ENCODE data around the gene OTOG. TPM values are rescaled to one million over a fixed set of nuclear protein-coding genes. Genes with fewer than 3 reads are reported as not detected.

The OTOG gene
- polyA plus RNA-seq, 2 donors = not detected

DNA sequence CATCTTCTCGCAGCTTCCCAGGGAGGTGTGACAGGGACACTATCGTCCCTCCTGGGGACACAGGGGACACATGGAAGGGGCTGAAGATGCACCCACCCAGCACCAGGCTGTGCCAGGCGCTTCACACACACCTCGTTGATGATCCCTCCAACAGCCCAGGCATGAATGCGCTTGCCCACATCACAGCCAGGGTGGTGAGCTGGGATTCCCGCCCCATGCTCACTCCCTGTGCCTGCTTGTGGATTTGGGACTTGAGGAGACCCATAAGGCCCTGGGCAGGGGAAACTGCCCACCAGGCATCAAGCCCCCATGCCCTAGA is 57.8 kb downstream of the OTOG start:
- 55 to 59% methylated on average over 6 of the region's 6 CpGs for WGBS, 2 donors
- H3K36me3 ChIP-seq (ENCODE audit: control insufficient read depth in 2 of 2, insufficient read depth in 2 of 2, low read length in 1 of 2) = no peaks in the 10 kb centered on the region
- H3K27ac ChIP-seq (ENCODE audit: low read depth in 2 of 2, low read length in 1 of 2) = no peak overlapping the region
- no peak overlapping the region for H3K4me3 ChIP-seq (ENCODE audit: low read depth in 1 of 2, low read length in 2 of 2)
- no peaks in the 10 kb centered on the region for H3K9me3 ChIP-seq (ENCODE audit: control insufficient read depth in 2 of 2, insufficient read depth in 1 of 2, low read depth in 1 of 2, low read length in 1 of 2)
- H3K27me3 ChIP-seq (ENCODE audit: control insufficient read depth in 1 of 2, insufficient read depth in 2 of 2, low read length in 2 of 2) = no peaks in the 10 kb centered on the region
- H3K4me1 ChIP-seq (ENCODE audit: control insufficient read depth in 2 of 2, insufficient read depth in 2 of 2, low read length in 1 of 2) = no peaks in the 10 kb centered on the region

DNA sequence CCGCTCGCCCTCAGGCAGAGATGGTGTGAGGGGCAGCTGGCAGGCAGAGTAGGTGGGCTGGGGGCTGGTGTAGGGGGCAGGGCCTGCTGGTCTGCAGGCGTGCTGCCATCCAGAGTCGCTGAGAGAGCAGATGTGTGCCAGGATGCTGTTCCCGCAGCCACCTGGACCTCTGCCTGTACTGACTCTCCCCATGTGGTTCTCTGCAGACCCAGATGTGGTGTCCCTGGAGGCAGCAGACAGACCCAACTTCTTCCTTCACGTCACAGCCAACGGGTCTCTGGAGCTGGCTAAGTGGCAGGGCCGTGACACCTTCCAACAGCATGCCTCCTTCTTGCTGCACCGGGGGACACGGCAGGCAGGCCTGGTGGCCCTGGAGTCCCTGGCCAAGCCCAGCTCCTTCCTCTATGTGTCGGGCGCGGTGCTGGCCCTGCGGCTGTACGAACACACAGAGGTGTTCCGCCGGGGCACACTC is 58.6 kb downstream of the OTOG start:
- 84 to 85% methylated on average over 16 to 17 of the region's 17 CpGs for WGBS, 2 donors
- H3K36me3 ChIP-seq (ENCODE audit: control insufficient read depth in 2 of 2, insufficient read depth in 2 of 2, low read length in 1 of 2) = no peaks in the 10 kb centered on the region
- no peak overlapping the region for H3K27ac ChIP-seq (ENCODE audit: low read depth in 2 of 2, low read length in 1 of 2)
- no peaks in the 10 kb centered on the region for H3K9me3 ChIP-seq (ENCODE audit: control insufficient read depth in 2 of 2, insufficient read depth in 1 of 2, low read depth in 1 of 2, low read length in 1 of 2)
- H3K27me3 ChIP-seq (ENCODE audit: control insufficient read depth in 1 of 2, insufficient read depth in 2 of 2, low read length in 2 of 2) = no peaks in the 10 kb centered on the region
- H3K4me1 ChIP-seq (ENCODE audit: control insufficient read depth in 2 of 2, insufficient read depth in 2 of 2, low read length in 1 of 2) = no peaks in the 10 kb centered on the region
- no peak overlapping the region for H3K4me3 ChIP-seq (ENCODE audit: low read depth in 1 of 2, low read length in 2 of 2)

- H3K27ac ChIP-seq (ENCODE audit: low read depth in 2 of 2, low read length in 1 of 2) = no peak overlapping the region
- no peaks in the 10 kb centered on the region for H3K27me3 ChIP-seq (ENCODE audit: control insufficient read depth in 1 of 2, insufficient read depth in 2 of 2, low read length in 2 of 2)
- WGBS, 2 donors = 64 to 72% methylated on average over 10 of the region's 10 CpGs
- no peaks in the 10 kb centered on the region for H3K9me3 ChIP-seq (ENCODE audit: control insufficient read depth in 2 of 2, insufficient read depth in 1 of 2, low read depth in 1 of 2, low read length in 1 of 2)
- no peaks in the 10 kb centered on the region for H3K4me1 ChIP-seq (ENCODE audit: control insufficient read depth in 2 of 2, insufficient read depth in 2 of 2, low read length in 1 of 2)
- no peaks in the 10 kb centered on the region for H3K36me3 ChIP-seq (ENCODE audit: control insufficient read depth in 2 of 2, insufficient read depth in 2 of 2, low read length in 1 of 2)
- no peak overlapping the region for H3K4me3 ChIP-seq (ENCODE audit: low read depth in 1 of 2, low read length in 2 of 2)
These were observed 59.4 kb downstream of the OTOG start for GRCh38 chr11:17606233-17607082.

GRCh38 chr11:17607083-17607429 is 60.0 kb downstream of the OTOG start:
- no peak overlapping the region for H3K4me3 ChIP-seq (ENCODE audit: low read depth in 1 of 2, low read length in 2 of 2)
- WGBS, 2 donors = 88 to 89% methylated on average over 6 of the region's 6 CpGs
- no peak overlapping the region for H3K27ac ChIP-seq (ENCODE audit: low read depth in 2 of 2, low read length in 1 of 2)
- no peaks in the 10 kb centered on the region for H3K4me1 ChIP-seq (ENCODE audit: control insufficient read depth in 2 of 2, insufficient read depth in 2 of 2, low read length in 1 of 2)
- H3K36me3 ChIP-seq (ENCODE audit: control insufficient read depth in 2 of 2, insufficient read depth in 2 of 2, low read length in 1 of 2) = no peaks in the 10 kb centered on the region
- no peaks in the 10 kb centered on the region for H3K9me3 ChIP-seq (ENCODE audit: control insufficient read depth in 2 of 2, insufficient read depth in 1 of 2, low read depth in 1 of 2, low read length in 1 of 2)
- no peaks in the 10 kb centered on the region for H3K27me3 ChIP-seq (ENCODE audit: control insufficient read depth in 1 of 2, insufficient read depth in 2 of 2, low read length in 2 of 2)

DNA sequence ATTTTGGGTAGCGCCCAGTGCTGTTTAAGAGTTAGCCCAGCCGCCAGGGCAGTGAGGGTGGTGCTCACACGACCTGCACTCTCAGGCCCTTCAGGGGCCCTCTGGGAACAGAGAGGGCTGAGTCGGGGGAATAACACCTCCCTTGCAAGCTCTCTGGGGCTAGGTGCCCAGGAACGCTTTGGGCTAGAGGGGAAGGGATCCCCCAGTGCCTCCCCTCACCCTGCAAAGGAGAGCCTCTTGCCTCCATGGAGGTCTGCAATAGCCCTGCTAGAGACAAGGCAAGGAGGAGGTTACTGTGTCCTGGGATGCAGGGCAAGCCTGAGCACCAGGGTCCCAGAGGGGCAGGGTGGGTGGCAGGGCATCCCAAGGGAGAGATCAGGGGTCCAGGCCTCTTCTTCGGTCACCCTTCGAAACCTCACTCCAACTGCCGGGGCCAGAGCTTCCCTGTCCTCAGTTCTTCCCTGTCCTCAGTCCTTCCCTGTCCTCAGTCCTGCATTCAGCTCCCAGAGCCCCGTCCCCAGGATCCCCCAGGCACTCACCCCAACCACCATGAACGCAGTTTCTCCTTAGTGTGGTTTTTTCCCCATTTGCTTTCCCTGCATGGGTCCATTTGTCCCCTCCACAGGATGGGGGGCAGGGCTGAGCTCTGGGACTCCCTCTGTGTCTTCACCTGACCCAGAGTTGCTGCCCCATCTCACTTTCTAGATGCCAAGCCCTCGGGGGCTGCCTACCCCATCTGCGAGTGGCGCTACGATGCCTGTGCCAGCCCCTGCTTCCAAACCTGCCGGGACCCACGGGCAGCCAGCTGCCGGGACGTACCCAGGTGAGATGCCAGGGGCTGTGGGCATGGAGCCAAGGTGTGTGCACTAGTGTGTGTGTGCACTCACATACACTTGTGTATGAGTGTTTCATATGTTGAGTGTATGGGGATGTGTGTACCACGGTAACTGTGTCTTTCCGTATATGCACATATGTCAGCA is 60.8 kb downstream of the OTOG start:
- Histone ChIP-seq H3K9me3 (ENCODE audit: control insufficient read depth in 2 of 2, insufficient read depth in 1 of 2, low read depth in 1 of 2, low read length in 1 of 2) (no peaks in the 10 kb centered on the region), H3K27ac (ENCODE audit: low read depth in 2 of 2, low read length in 1 of 2) (no peak overlapping the region), H3K4me3 (ENCODE audit: low read depth in 1 of 2, low read length in 2 of 2) (no peak overlapping the region), H3K27me3 (ENCODE audit: control insufficient read depth in 1 of 2, insufficient read depth in 2 of 2, low read length in 2 of 2) (no peaks in the 10 kb centered on the region), H3K4me1 (ENCODE audit: control insufficient read depth in 2 of 2, insufficient read depth in 2 of 2, low read length in 1 of 2) (no peaks in the 10 kb centered on the region), H3K36me3 (ENCODE audit: control insufficient read depth in 2 of 2, insufficient read depth in 2 of 2, low read length in 1 of 2) (no peaks in the 10 kb centered on the region)
- 62 to 72% methylated on average over 20 of the region's 20 CpGs for WGBS, 2 donors

GRCh38 chr11:17608821-17609220 is 61.8 kb downstream of the OTOG start:
- Histone ChIP-seq H3K9me3 (ENCODE audit: control insufficient read depth in 2 of 2, insufficient read depth in 1 of 2, low read depth in 1 of 2, low read length in 1 of 2) (no peaks in the 10 kb centered on the region), H3K4me3 (ENCODE audit: low read depth in 1 of 2, low read length in 2 of 2) (no peak overlapping the region), H3K4me1 (ENCODE audit: control insufficient read depth in 2 of 2, insufficient read depth in 2 of 2, low read length in 1 of 2) (no peaks in the 10 kb centered on the region), H3K27me3 (ENCODE audit: control insufficient read depth in 1 of 2, insufficient read depth in 2 of 2, low read length in 2 of 2) (no peaks in the 10 kb centered on the region), H3K27ac (ENCODE audit: low read depth in 2 of 2, low read length in 1 of 2) (no peak overlapping the region), H3K36me3 (ENCODE audit: control insufficient read depth in 2 of 2, insufficient read depth in 2 of 2, low read length in 1 of 2) (no peaks in the 10 kb centered on the region)
- 85 to 86% methylated on average over 6 of the region's 6 CpGs for WGBS, 2 donors

- Histone ChIP-seq H3K36me3 (ENCODE audit: control insufficient read depth in 2 of 2, insufficient read depth in 2 of 2, low read length in 1 of 2) (no peaks in the 10 kb centered on the region), H3K4me1 (ENCODE audit: control insufficient read depth in 2 of 2, insufficient read depth in 2 of 2, low read length in 1 of 2) (no peaks in the 10 kb centered on the region), H3K27ac (ENCODE audit: low read depth in 2 of 2, low read length in 1 of 2) (no peak overlapping the region), H3K9me3 (ENCODE audit: control insufficient read depth in 2 of 2, insufficient read depth in 1 of 2, low read depth in 1 of 2, low read length in 1 of 2) (no peaks in the 10 kb centered on the region), H3K27me3 (ENCODE audit: control insufficient read depth in 1 of 2, insufficient read depth in 2 of 2, low read length in 2 of 2) (no peaks in the 10 kb centered on the region), H3K4me3 (ENCODE audit: low read depth in 1 of 2, low read length in 2 of 2) (no peak overlapping the region)
- 79 to 81% methylated on average over 12 of the region's 12 CpGs for WGBS, 2 donors
These were observed 62.4 kb downstream of the OTOG start for GRCh38 chr11:17609291-17610084.

- no peak overlapping the region for H3K27ac ChIP-seq (ENCODE audit: low read depth in 2 of 2, low read length in 1 of 2)
- no peaks in the 10 kb centered on the region for H3K27me3 ChIP-seq (ENCODE audit: control insufficient read depth in 1 of 2, insufficient read depth in 2 of 2, low read length in 2 of 2)
- 71 to 73% methylated on average over 17 of the region's 17 CpGs for WGBS, 2 donors
- no peaks in the 10 kb centered on the region for H3K9me3 ChIP-seq (ENCODE audit: control insufficient read depth in 2 of 2, insufficient read depth in 1 of 2, low read depth in 1 of 2, low read length in 1 of 2)
- no peaks in the 10 kb centered on the region for H3K36me3 ChIP-seq (ENCODE audit: control insufficient read depth in 2 of 2, insufficient read depth in 2 of 2, low read length in 1 of 2)
- no peak overlapping the region for H3K4me3 ChIP-seq (ENCODE audit: low read depth in 1 of 2, low read length in 2 of 2)
- H3K4me1 ChIP-seq (ENCODE audit: control insufficient read depth in 2 of 2, insufficient read depth in 2 of 2, low read length in 1 of 2) = no peaks in the 10 kb centered on the region
These were observed 63.2 kb downstream of the OTOG start for GRCh38 chr11:17610085-17610894.

Measured in esophagus (tissue), 2 donors.